KG1 (cell line): Measurements from ENCODE around the gene OR3A1.
"Not testable (repeated sequence)": the region's sequence is repeated elsewhere in the genome, so short reads cannot be mapped to it uniquely, and the experiment has no call there.

Experiments
- DNase-seq: peaks from one replicate; lab custom pipeline; 2025; lab: John Stamatoyannopoulos, UW

Gene OR3A1, protein sequence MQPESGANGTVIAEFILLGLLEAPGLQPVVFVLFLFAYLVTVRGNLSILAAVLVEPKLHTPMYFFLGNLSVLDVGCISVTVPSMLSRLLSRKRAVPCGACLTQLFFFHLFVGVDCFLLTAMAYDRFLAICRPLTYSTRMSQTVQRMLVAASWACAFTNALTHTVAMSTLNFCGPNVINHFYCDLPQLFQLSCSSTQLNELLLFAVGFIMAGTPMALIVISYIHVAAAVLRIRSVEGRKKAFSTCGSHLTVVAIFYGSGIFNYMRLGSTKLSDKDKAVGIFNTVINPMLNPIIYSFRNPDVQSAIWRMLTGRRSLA

DNA sequence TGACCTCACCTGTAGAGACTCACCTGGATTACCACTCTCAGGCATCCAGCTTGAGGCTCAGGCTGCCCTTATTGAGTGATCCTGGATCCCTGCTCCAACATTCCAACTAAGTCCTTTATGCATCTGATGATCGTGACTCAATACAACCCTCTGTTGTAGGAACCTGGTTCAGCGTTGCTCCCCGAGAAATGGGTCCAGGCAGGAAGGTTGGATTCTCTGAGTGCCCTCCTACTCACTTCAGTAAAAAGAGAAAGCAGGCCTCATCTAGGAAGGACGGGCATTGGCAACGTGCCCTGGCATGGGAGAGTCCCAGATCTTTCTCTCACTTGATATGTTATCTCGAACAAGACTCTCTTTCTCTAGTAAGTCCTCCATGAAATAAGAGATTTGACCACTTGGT, at the start of gene OR3A1:
TSS of gene OR3A1 (minus strand) at position 101 of the 400 bp plus-strand sequence. CDS start 5,778 bp downstream, outside the sequence.
- no peak for DNase-seq

DNA sequence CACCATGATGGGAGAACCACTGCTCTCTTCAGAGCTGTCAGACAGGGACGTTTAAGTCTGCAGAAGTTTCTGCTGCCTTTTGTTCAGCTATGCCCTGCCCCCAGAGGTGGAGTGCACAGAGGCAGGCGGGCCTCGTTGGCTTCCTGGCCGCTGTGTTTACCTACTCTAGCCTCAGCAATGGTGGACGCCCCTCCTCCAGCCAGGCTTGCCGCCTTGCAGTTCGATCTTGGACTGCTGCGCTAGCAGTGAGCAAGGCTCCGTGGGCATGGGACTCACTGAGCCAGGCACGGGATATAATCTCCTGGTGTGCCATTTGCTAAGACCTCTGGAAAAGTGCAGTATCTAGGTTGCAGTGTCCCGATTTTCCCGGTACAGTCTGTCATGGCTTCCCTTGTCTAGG, 44.6 kb upstream of the OR3A1 start:
- DNase-seq: not testable (repeated sequence)

DNA sequence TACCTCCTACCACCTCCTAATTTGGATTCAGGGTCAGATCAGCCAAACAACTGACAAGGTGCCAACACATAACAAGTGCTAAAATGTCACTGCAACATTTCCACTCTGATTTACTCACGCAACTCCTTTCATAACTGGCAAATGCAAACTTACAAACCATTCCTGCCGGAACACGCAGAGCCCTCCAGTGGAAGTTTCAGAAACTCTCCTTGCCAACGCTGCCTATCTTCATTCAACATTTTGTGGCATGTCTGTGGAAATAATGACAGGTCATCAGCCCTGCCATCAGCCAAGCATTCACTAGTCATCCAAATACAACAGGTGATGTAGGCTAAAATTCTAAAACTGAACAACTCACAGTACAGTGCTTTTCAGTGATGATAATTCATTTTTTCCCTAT, 37.7 kb upstream of the OR3A1 start:
- no peak for DNase-seq

GRCh38 chr17:3318336-3318735, 20.2 kb upstream of the OR3A1 start:
- no peak for DNase-seq

GRCh38 chr17:3316836-3317235, 18.7 kb upstream of the OR3A1 start:
- DNase-seq: no peak

- DNase-seq: no peak
Measured at GRCh38 chr17:3308603-3309002, 10.4 kb upstream of the OR3A1 start.

GRCh38 chr17:3295632-3296031, 2.5 kb downstream of the OR3A1 start:
- DNase-seq: no peak

DNA sequence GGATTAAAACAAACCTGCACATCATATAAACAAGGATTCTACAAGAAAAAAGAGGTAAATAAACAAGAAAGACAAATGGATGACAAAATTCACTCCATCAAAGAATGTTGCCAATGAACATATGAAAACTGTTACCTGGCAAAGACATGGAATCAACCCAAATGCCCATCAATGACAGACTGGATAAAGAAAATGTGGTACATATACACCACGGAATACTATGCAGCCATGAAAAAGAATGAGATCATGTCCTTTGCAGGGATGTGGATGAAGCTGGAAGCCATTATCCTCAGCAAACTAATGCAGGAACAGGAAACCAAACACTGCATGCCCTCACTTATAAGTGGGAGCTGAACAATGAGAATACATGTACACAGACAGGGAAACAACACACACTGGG, 4.6 kb downstream of the OR3A1 start:
- not testable (repeated sequence) for DNase-seq

DNA sequence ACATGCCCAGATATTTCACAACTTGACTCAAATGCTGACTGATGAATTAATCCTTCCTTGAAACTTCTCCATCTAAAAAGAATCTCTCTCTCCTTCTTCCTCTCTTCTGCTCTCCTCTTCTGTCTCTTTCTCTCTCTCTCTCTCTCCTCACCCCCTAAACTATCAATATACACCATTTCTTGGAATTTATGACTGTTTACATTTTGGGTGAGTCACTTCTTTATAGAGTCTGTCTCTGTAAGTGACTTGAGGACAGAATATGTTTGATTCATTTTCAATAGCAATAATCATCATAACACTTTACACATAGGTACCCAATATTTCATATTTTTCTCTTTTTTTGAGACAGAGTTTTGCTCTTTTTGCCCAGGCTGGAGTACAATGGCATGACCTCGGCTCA, 15.3 kb downstream of the OR3A1 start:
- no peak for DNase-seq

GRCh38 chr17:3276126-3276525, 22.0 kb downstream of the OR3A1 start:
- no peak for DNase-seq

DNA sequence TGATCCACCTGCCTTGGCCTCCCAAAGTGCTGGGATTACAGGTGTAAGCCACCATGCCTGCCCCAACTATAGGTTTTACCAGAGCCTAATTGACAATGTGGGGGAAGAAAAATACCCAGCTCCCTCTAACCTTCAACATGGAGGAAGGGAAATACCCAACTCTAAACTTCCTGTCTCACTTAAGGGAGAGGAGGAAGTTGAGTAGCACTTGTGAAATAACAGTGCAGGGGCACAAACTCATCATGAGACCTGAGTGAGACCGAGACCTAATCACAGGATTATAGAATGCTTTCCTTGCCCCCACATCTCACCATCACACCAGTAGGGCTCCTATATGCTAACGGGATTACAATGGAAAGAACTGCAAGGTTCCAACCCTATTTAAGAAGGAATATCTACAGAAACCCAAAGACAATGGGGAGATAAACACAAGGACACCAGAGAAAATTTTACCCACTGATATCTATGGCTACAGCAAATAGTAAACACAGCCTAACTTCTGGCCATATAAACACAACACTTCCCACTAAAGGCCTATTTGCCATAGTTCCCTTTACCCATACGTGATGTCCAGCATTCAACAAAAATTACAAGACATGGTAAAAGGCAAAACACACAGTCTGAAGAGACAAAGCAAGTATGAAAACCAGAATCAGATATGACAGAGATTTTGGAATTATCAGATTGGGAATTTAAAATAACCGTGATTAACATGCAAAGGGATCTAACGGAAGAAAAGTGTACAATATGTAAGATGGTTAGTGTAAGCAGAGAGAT, 26.9 kb downstream of the OR3A1 start:
- no peak for DNase-seq

- DNase-seq: no peak
Measured at GRCh38 chr17:3260600-3260999, 37.6 kb downstream of the OR3A1 start.

DNA sequence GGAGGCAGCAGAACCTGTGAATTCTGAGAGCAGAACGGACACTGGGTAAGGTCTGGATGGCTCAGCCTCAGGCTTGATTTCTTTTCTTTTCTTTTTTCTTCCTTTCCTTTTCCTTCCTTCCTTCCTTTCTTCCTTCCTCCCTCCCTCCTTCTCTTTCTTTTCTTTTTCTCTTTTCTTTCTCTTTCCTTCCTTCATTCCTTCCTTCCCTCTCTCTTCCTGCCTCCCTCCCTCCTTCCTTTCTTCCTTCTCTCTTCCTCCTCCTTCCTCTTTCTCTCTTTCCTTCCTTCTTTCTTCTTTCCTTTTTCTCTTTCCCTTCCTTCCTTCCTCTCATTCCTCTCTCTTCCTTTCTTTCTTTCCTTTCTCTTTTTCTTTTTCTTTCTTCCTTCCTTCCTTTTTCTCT, 38.0 kb downstream of the OR3A1 start:
- no peak for DNase-seq

GRCh38 chr17:3256575-3256974, 41.6 kb downstream of the OR3A1 start:
- no peak for DNase-seq

- not testable (repeated sequence) for DNase-seq
Measured at GRCh38 chr17:3249013-3249412, 49.1 kb downstream of the OR3A1 start.

DNA sequence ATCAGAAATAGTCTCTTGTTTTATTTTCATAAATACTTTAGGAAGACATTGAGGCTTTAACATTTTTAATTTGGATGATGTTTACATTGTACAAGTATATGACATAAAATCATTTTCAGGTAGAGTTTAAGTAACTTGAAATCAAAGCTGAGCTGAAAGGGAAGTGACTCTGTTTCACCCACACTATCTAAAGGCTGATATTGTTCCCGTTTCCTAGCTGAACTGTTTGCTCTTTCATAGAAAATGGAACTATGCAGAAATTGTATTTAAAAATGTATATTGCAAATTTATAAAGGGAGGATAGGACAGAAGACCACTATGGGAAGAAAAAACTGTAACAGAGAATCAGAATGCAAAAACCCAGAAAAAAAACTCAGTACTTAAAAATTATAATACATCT, 53.3 kb downstream of the OR3A1 start:
- not testable (repeated sequence) for DNase-seq

GRCh38 chr17:3241044-3241443, 57.1 kb downstream of the OR3A1 start:
- DNase-seq: not testable (repeated sequence)
